Esophagus squamous epithelium (tissue), 5 donors: ENCODE measurements around the gene DLG2. TPM values are rescaled to one million over a fixed set of nuclear protein-coding genes. Genes with fewer than 3 reads are reported as not detected.

Source experiments
- DNase-seq: peaks from one replicate; lab custom pipeline; 2025; lab: John Stamatoyannopoulos, UW
- H3K27ac ChIP-seq, 4 donors: fragments of 200-600 bp; sonication (generic); one replicate each; pipeline ENCODE4 v1.5.1; 2016 to 2019; ENCODE audit warnings: mild to moderate bottlenecking in 1 of 4
- H3K27me3 ChIP-seq, 4 donors: fragments of 200-600 bp; sonication (generic); 1 replicate in 3 of 4; 2 replicates in 1 of 4; pipeline versions ENCODE4 v1.5.1 to v1.6.0; 2017 to 2021; ENCODE audit warnings: antibody characterized with exemption in 1 of 4
- H3K36me3 ChIP-seq, 3 donors: fragments of 200-600 bp; sonication (generic); one replicate each; pipeline ENCODE4 v1.5.1; 2016 to 2019
- H3K4me1 ChIP-seq, 3 donors: fragments of 200-600 bp; sonication (generic); one replicate each; pipeline ENCODE4 v1.5.1; 2017 to 2019
- H3K4me3 ChIP-seq, 4 donors: fragments of 200-600 bp; sonication (generic); 1 replicate in 3 of 4; 2 replicates in 1 of 4; pipeline ENCODE4 v1.5.1; 2016 to 2019; ENCODE audit warnings: mild to moderate bottlenecking in 2 of 4, moderate library complexity in 1 of 4
- H3K9me3 ChIP-seq, 3 donors: fragments of 200-600 bp; sonication (generic); one replicate each; pipeline ENCODE4 v1.5.1; 2016 to 2019
- POLR2A ChIP-seq, 4 donors: fragments of 450-650 bp; IDR thresholded peaks; one replicate each; pipeline ENCODE4 v1.6.1; 2017; ENCODE audit warnings: antibody characterized with exemption in 4 of 4, mild to moderate bottlenecking in 4 of 4, moderate library complexity in 3 of 4
- WGBS, 2 donors: methylation state at CpG; one replicate each; pipeline ENCODE4 v1.1.5; 2018; 5-methylcytosine and 5-hydroxymethylcytosine counted together
- intact Hi-C: fragments of 100-400 bp; cut with DNase I; formaldehyde crosslinking; loops from one replicate; pipeline ENCODE4 v1.15.0; 2022
- total RNA-seq, 4 donors: library from RNA; depleted of rRNA; stranded (reverse); fragments of >200 nt; gene quantifications; one replicate each; pipeline ENCODE4 v1.1.0, GENCODE V29; 2016
- TF ChIP-seq, protein P1 (sequence below), 6 experiments: fragments of 450-650 bp in 4 of 6; fragments of 200-600 bp in 2 of 6; sonication (generic) in 2 of 6; IDR thresholded peaks; one replicate each; pipeline ENCODE4 v1.5.1; 2016 to 2019; ENCODE audit warnings: antibody characterized with exemption in 6 of 6, mild to moderate bottlenecking in 4 of 6, moderate library complexity in 4 of 6
- donor health status: DM: yes; HTN: yes; CAD: no.

The DLG2 gene
- total RNA-seq, 4 donors from 2014 or later = 2.9 to 27.7 (median 12.6) TPM

GRCh38 chr11:85301895-85302678 lies 325.1 kb downstream of the DLG2 start:
- intact Hi-C loops = no loop called here
- Histone ChIP-seq H3K9me3 (no peaks in the 10 kb centered on the region), H3K4me3 (no peak overlapping the region), H3K27me3 (no peaks in the 10 kb centered on the region), H3K4me1 (no peaks in the 10 kb centered on the region), H3K27ac (no peak overlapping the region), H3K36me3 (no peaks in the 10 kb centered on the region)
- DNase-seq = no peak
- WGBS, 2 donors = 81 to 89% methylated on average over 1 of the region's 1 CpG
- TF ChIP-seq, protein P1, sequence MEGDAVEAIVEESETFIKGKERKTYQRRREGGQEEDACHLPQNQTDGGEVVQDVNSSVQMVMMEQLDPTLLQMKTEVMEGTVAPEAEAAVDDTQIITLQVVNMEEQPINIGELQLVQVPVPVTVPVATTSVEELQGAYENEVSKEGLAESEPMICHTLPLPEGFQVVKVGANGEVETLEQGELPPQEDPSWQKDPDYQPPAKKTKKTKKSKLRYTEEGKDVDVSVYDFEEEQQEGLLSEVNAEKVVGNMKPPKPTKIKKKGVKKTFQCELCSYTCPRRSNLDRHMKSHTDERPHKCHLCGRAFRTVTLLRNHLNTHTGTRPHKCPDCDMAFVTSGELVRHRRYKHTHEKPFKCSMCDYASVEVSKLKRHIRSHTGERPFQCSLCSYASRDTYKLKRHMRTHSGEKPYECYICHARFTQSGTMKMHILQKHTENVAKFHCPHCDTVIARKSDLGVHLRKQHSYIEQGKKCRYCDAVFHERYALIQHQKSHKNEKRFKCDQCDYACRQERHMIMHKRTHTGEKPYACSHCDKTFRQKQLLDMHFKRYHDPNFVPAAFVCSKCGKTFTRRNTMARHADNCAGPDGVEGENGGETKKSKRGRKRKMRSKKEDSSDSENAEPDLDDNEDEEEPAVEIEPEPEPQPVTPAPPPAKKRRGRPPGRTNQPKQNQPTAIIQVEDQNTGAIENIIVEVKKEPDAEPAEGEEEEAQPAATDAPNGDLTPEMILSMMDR (IDR thresholded peaks at IDR 0.05) = no peak
- TF ChIP-seq POLR2A (IDR thresholded peaks at IDR 0.05) = no peak

DNA sequence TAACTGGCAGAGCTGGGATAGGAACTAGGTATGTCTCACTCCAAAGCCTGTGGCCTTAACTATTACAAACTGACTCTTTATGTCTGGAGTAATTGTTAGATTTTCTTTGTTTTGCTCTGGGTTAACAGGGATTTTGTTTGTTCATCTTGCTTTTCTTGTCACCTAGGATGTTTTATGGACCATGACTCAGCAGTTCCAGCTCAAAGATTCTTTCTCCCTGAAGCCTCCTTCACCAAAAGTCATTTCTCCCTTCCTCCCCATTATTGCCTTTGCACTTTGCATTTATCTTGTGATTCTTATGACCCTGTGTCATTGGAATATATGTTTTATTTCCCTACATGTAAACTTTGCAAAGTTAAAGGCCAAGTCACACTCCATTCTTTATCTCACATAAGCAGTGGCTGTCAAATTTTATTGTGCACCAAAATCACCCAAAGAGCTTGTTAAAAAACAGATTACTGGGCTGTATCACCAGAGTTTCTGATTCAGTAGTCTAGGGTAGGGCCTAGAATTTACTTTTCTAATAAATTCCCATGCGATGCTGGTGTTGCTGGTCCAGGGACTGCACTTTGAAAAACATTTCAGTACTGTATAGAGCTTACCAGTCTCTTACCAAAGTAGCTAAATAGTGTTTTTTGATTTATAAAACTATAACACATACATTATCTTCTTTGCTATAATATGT lies 327.7 kb downstream of the DLG2 start:
- intact Hi-C loops = no loop called here
- no peak for DNase-seq
- no peaks in the 10 kb centered on the region for H3K27me3 ChIP-seq
- no peaks in the 10 kb centered on the region for H3K4me1 ChIP-seq
- TF ChIP-seq POLR2A (IDR thresholded peaks at IDR 0.05) = no peak
- TF ChIP-seq, protein P1 (IDR thresholded peaks at IDR 0.05) = no peak
- H3K9me3 ChIP-seq = no peaks in the 10 kb centered on the region
- H3K4me3 ChIP-seq = no peak overlapping the region
- WGBS, 2 donors = 59 to 62% methylated on average over 1 of the region's 1 CpG
- no peaks in the 10 kb centered on the region for H3K36me3 ChIP-seq
- no peak overlapping the region for H3K27ac ChIP-seq

DNA sequence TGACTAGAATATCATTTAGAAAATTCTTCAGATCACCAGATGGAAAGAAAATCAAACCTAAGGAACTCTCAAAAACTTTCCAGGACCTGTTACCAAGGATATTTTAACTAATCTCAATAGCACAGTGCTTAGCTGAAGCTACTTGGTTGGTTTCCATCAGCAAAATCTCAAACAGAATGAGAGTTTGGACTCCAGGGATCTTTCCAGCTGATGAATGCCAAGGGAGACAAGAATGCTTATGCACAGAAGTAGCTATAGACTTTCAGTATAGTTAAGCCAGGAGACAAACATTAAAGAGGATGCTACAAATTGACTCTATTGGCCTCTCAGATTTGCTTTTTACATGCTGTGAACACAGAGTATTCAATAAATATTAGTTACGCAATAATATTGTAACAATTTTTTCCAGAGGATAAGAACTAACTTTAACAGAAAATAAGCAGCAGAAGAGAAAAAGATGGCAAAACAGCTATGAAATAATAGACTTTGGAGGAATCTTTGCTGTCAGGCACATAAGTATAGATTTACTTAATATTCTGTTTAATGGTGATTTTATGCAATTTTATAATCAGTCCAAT lies 331.4 kb downstream of the DLG2 start:
- 88 to 93% methylated on average over 1 of the region's 1 CpG for WGBS, 2 donors
- intact Hi-C loops = no loop called here
- Histone ChIP-seq H3K27ac (no peak overlapping the region), H3K27me3 (no peaks in the 10 kb centered on the region), H3K36me3 (no peaks in the 10 kb centered on the region), H3K9me3 (no peaks in the 10 kb centered on the region), H3K4me3 (no peak overlapping the region), H3K4me1 (no peaks in the 10 kb centered on the region)
- no peak for DNase-seq
- TF ChIP-seq, protein P1 (IDR thresholded peaks at IDR 0.05) = no peak
- no peak for TF ChIP-seq POLR2A (IDR thresholded peaks at IDR 0.05)

- no peak for TF ChIP-seq POLR2A (IDR thresholded peaks at IDR 0.05)
- no peak overlapping the region for H3K4me3 ChIP-seq
- intact Hi-C loops = no loop called here
- no peaks in the 10 kb centered on the region for H3K9me3 ChIP-seq
- DNase-seq = no peak
- H3K4me1 ChIP-seq = no peaks in the 10 kb centered on the region
- H3K27me3 ChIP-seq = no peaks in the 10 kb centered on the region
- no peak overlapping the region for H3K27ac ChIP-seq
- no peaks in the 10 kb centered on the region for H3K36me3 ChIP-seq
- WGBS, 2 donors = 68 to 76% methylated on average over 4 of the region's 4 CpGs
Observed at GRCh38 chr11:85281550-85281949, 345.6 kb downstream of the DLG2 start.

GRCh38 chr11:85279267-85279666 lies 347.9 kb downstream of the DLG2 start:
- intact Hi-C loops = no loop called here
- no peaks in the 10 kb centered on the region for H3K27me3 ChIP-seq
- H3K27ac ChIP-seq = no peak overlapping the region
- no peaks in the 10 kb centered on the region for H3K36me3 ChIP-seq
- TF ChIP-seq POLR2A (IDR thresholded peaks at IDR 0.05) = no peak
- TF ChIP-seq, protein P1 (IDR thresholded peaks at IDR 0.05) = no peak
- no peaks in the 10 kb centered on the region for H3K9me3 ChIP-seq
- no peak overlapping the region for H3K4me3 ChIP-seq
- no peaks in the 10 kb centered on the region for H3K4me1 ChIP-seq
- DNase-seq = no peak
- WGBS, 2 donors = 14 to 19% methylated on average over 1 of the region's 1 CpG
